HepG2 (cell line): ENCODE data around the gene PPIG. TPM values are rescaled to one million over a fixed set of nuclear protein-coding genes. Genes with fewer than 3 reads are reported as not detected.

Source experiments
- AFF4 ChIP-seq: sonication (generic); formaldehyde crosslinking; IDR thresholded peaks from 2 replicates; pipeline ENCODE4 v1.4.0; 2020; ENCODE audit warnings: missing genetic modification reagents
- E2F5 ChIP-seq: sonication (generic); formaldehyde crosslinking; conservative IDR thresholded peaks from 2 replicates; pipeline ENCODE4 v1.4.0; 2020; ENCODE audit warnings: missing genetic modification reagents
- ERF ChIP-seq: IDR thresholded peaks from 2 replicates; pipeline ENCODE4 v1.6.1; 2018; ENCODE audit warnings: missing biosample characterization, missing genetic modification reagents
- FOXC1 ChIP-seq: sonication (generic); formaldehyde crosslinking; IDR thresholded peaks from 2 replicates; pipeline ENCODE4 v1.8.0; 2022; ENCODE audit warnings: mild to moderate bottlenecking, missing genetic modification reagents, borderline replicate concordance
- HNRNPK ChIP-seq: fragments of 200-400 bp; formaldehyde crosslinking; IDR thresholded peaks from 2 replicates; pipeline ENCODE4 v1.6.1; 2018; ENCODE audit warnings: low read length, low read depth, moderate library complexity, mild to moderate bottlenecking; ENCODE audit not compliant: poor library complexity, severe bottlenecking
- IKZF1 ChIP-seq: fragments of 450-650 bp; IDR thresholded peaks from 2 replicates; pipeline ENCODE4 v1.7.1; 2016
- IKZF5 ChIP-seq: IDR thresholded peaks from 2 replicates; pipeline ENCODE4 v1.6.1; 2018; ENCODE audit warnings: missing genetic modification reagents, mild to moderate bottlenecking, missing compliant biosample characterization
- KMT2A ChIP-seq: sonication (generic); formaldehyde crosslinking; IDR thresholded peaks from 2 replicates; pipeline ENCODE4 v1.4.0; 2020; ENCODE audit warnings: missing genetic modification reagents
- MAFK ChIP-seq, 2 experiments: IDR thresholded peaks in 1 of 2; conservative IDR thresholded peaks in 1 of 2; 2 replicates each; pipeline ENCODE4 v1.6.1; 2011; ENCODE audit warnings: improper control_type of control experiment in 2 of 2, low read length in 2 of 2
- NCOA5 ChIP-seq: sonication (generic); formaldehyde crosslinking; IDR thresholded peaks from 2 replicates; pipeline ENCODE4 v1.4.0; 2020; ENCODE audit warnings: missing genetic modification reagents
- REPIN1 ChIP-seq: sonication (generic); formaldehyde crosslinking; IDR thresholded peaks from 2 replicates; pipeline ENCODE4 v1.8.0; 2022; ENCODE audit warnings: missing genetic modification reagents, low read depth, mild to moderate bottlenecking, borderline replicate concordance
- SNAI1 ChIP-seq: sonication (generic); formaldehyde crosslinking; IDR thresholded peaks from 2 replicates; pipeline ENCODE4 v1.5.0; 2020; ENCODE audit warnings: mild to moderate bottlenecking, missing genetic modification reagents, borderline replicate concordance
- ZFP36L2 ChIP-seq: sonication (generic); formaldehyde crosslinking; IDR thresholded peaks from 2 replicates; pipeline ENCODE4 v1.4.0; 2020; ENCODE audit warnings: missing genetic modification reagents
- ZNF160 ChIP-seq: sonication (generic); formaldehyde crosslinking; IDR thresholded peaks from 2 replicates; pipeline ENCODE4 v1.8.0; 2022; ENCODE audit warnings: mild to moderate bottlenecking, inconsistent platforms, missing genetic modification reagents
- ZNF207 ChIP-seq: fragments of 450-650 bp; IDR thresholded peaks from 2 replicates; pipeline ENCODE4 v1.6.1; 2016; ENCODE audit warnings: antibody characterized with exemption, borderline replicate concordance
- ZNF550 ChIP-seq: sonication (generic); formaldehyde crosslinking; IDR thresholded peaks from 2 replicates; pipeline ENCODE4 v1.4.0; 2020; ENCODE audit warnings: mild to moderate bottlenecking, missing genetic modification reagents, borderline replicate concordance
- ZNF704 ChIP-seq: sonication (generic); formaldehyde crosslinking; IDR thresholded peaks from 2 replicates; pipeline ENCODE4 v1.8.1; 2023; ENCODE audit warnings: mild to moderate bottlenecking, inconsistent platforms, moderate library complexity, missing genetic modification reagents, borderline replicate concordance
- ZNF737 ChIP-seq: sonication (generic); formaldehyde crosslinking; IDR thresholded peaks from 2 replicates; pipeline ENCODE4 v1.5.0; 2020; ENCODE audit warnings: missing genetic modification reagents, mild to moderate bottlenecking, borderline replicate concordance
- ZNF749 ChIP-seq: sonication (generic); formaldehyde crosslinking; IDR thresholded peaks from 2 replicates; pipeline ENCODE4 v1.8.0; 2022; ENCODE audit warnings: mild to moderate bottlenecking, missing genetic modification reagents, moderate library complexity, borderline replicate concordance
- ZNF83 ChIP-seq: sonication (generic); formaldehyde crosslinking; IDR thresholded peaks from 2 replicates; pipeline ENCODE4 v1.4.0; 2020; ENCODE audit warnings: missing genetic modification reagents, mild to moderate bottlenecking, borderline replicate concordance
- polyA plus RNA-seq, 8 experiments: library from polyadenylated mRNA; depleted of rRNA in 3 of 8; stranded (reverse) in 7 of 8; unstranded in 1 of 8; fragments of >200 nt; fragmentation: Illumina TruSeq in 4 of 8; extraction: Trizol in 4 of 8; gene quantifications; 2 replicates each; pipeline versions ENCODE4 v1.2.1 to v1.2.3, GENCODE V29; 2011 to 2016; ENCODE audit warnings: low read depth in 4 of 8, missing spikeins in 1 of 8, mixed read lengths in 1 of 8; ENCODE audit not compliant: insufficient read depth in 1 of 8
- total RNA-seq, 5 experiments: library from RNA; depleted of rRNA; stranded (reverse); fragments of >200 nt; fragmentation: Illumina TruSeq; extraction: Trizol; gene quantifications; 2 replicates each; pipeline ENCODE4 v1.2.3, GENCODE V29; 2016; ENCODE audit warnings: low read depth in 1 of 5

PPIG gene
- total and polyA plus RNA-seq, 2 of the 13 experiments (the other 11 are each of a cell fraction or from before 2014, with no cell fraction given) = 31.3 to 81.0 TPM

GRCh38 chr2:169584005-169584877, at the start of gene PPIG (continued):
- TF ChIP-seq ZNF749 (CRISPR knock-in tag) (peak; percentile 86; the same call in 1 of the 2 replicates), ZNF160 (peak; percentile 63), ZFP36L2 (CRISPR knock-in tag) (peak; percentile 56; the same call in 1 of the 2 replicates), NCOA5 (no peak), FOXC1 (CRISPR knock-in tag) (peak; percentile 73), SNAI1 (peak; percentile 94), KMT2A (peak; percentile 96), ZNF207 (no peak), REPIN1 (0 out of 2 replicates have a peak, but pooled peaks have one; percentile 68), AFF4 (CRISPR knock-in tag) (no peak), IKZF1 (no peak), MAFK (conservative IDR thresholded peaks at IDR 0.05 in 1 of 2, IDR thresholded peaks at IDR 0.05 in 1 of 2; ENCODE audit: low read length in 2 of 2) (no peak), ZNF550 (no peak), ERF (peak; percentile 94), HNRNPK (no peak), ZNF737 (CRISPR knock-in tag) (peak; percentile 75; the same call in 1 of the 2 replicates), ZNF704 (CRISPR knock-in tag) (peak; percentile 91), IKZF5 (CRISPR knock-in tag) (peak; percentile 74), E2F5 (CRISPR knock-in tag) (peak; percentile 85), ZNF83 (peak; percentile 4; the same call in 1 of the 2 replicates)
